HepG2 (cell line): ENCODE results near the gene TXNDC11. TPM values are rescaled to one million over a fixed set of nuclear protein-coding genes. Genes with fewer than 3 reads are reported as not detected.

ENCODE experiments used
- AGO2 ChIP-seq: fragments of 200-400 bp; formaldehyde crosslinking; optimal IDR thresholded peaks from 2 replicates; pipeline ENCODE3; 2017; ENCODE audit warnings: mild to moderate bottlenecking, low read depth, low read length, moderate library complexity
- AHDC1 ChIP-seq: sonication (generic); formaldehyde crosslinking; IDR thresholded peaks from 2 replicates; pipeline ENCODE4 v1.5.1; 2020; ENCODE audit warnings: mild to moderate bottlenecking, missing genetic modification reagents, borderline replicate concordance
- GABPA ChIP-seq, 2 experiments: IDR thresholded peaks; 2 replicates each; pipeline ENCODE4 v1.6.1; 2011 to 2016; ENCODE audit warnings: low read depth in 2 of 2, low read length in 1 of 2, missing biosample characterization in 1 of 2, missing genetic modification characterization in 1 of 2
- KDM1A ChIP-seq: IDR thresholded peaks from 2 replicates; pipeline ENCODE4 v1.6.1; 2016; ENCODE audit warnings: missing compliant biosample characterization
- KLF12 ChIP-seq: sonication (generic); formaldehyde crosslinking; IDR thresholded peaks from 2 replicates; pipeline ENCODE4 v1.4.0; 2020; ENCODE audit warnings: missing genetic modification reagents, borderline replicate concordance
- RFXANK ChIP-seq: IDR thresholded peaks from 2 replicates; pipeline ENCODE4 v1.6.1; 2016
- TEAD2 ChIP-seq: sonication (generic); formaldehyde crosslinking; IDR thresholded peaks from 2 replicates; pipeline ENCODE4 v1.9.0; 2021; ENCODE audit warnings: missing genetic modification reagents
- ZNF629 ChIP-seq: sonication (generic); formaldehyde crosslinking; conservative IDR thresholded peaks from 2 replicates; pipeline ENCODE4 v1.5.0; 2020; ENCODE audit warnings: missing genetic modification reagents
- polyA plus RNA-seq, 8 experiments: library from polyadenylated mRNA; depleted of rRNA in 3 of 8; stranded (reverse) in 7 of 8; unstranded in 1 of 8; fragments of >200 nt; fragmentation: Illumina TruSeq in 4 of 8; extraction: Trizol in 4 of 8; gene quantifications; 2 replicates each; pipeline versions ENCODE4 v1.2.1 to v1.2.3, GENCODE V29; 2011 to 2016; ENCODE audit warnings: low read depth in 4 of 8, missing spikeins in 1 of 8, mixed read lengths in 1 of 8; ENCODE audit not compliant: insufficient read depth in 1 of 8
- total RNA-seq, 5 experiments: library from RNA; depleted of rRNA; stranded (reverse); fragments of >200 nt; fragmentation: Illumina TruSeq; extraction: Trizol; gene quantifications; 2 replicates each; pipeline ENCODE4 v1.2.3, GENCODE V29; 2016; ENCODE audit warnings: low read depth in 1 of 5

Gene TXNDC11
- total and polyA plus RNA-seq, 2 of the 13 experiments (the other 11 are each of a cell fraction or from before 2014, with no cell fraction given): 74.9 to 123 TPM

- peak; percentile 19; the same call in 1 of the 2 replicates for TF ChIP-seq AHDC1 (CRISPR knock-in tag)
- no peak for TF ChIP-seq KDM1A (CRISPR knock-in tag)
- TF ChIP-seq ZNF629 (CRISPR knock-in tag): no peak
- TF ChIP-seq TEAD2 (CRISPR knock-in tag): no peak
- no peak for TF ChIP-seq GABPA (IDR thresholded peaks at IDR 0.05; ENCODE audit: low read depth, low read length)
- TF ChIP-seq GABPA (CRISPR knock-in tag; IDR thresholded peaks at IDR 0.05; ENCODE audit: low read depth): 0 out of 2 replicates have a peak, but pooled peaks have one; percentile 3
- no peak for TF ChIP-seq AGO2
- TF ChIP-seq KLF12 (CRISPR knock-in tag): no peak
- TF ChIP-seq RFXANK: no peak
These were observed 3.7 kb downstream of the TXNDC11 start (continued) for GRCh38 chr16:11738742-11739544.
